Progenitor cell of endocrine pancreas (in vitro differentiated cells): ENCODE data around the gene LRRC32. TPM values are rescaled to one million over a fixed set of nuclear protein-coding genes. Genes with fewer than 3 reads are reported as not detected.

Experiments
- DNase-seq: peaks from one replicate; pipeline ENCODE4 v3.0.0; 2021; ENCODE audit warnings: low spot score; ENCODE audit not compliant: unreplicated experiment
- H3K27ac Mint-ChIP-seq: 2 replicates; pipeline ENCODE4 v1.8.0; 2021; ENCODE audit warnings: mild to moderate bottlenecking, moderate library complexity, mixed read lengths
- H3K27me3 Mint-ChIP-seq: 2 replicates; pipeline ENCODE4 v1.8.0; 2021; ENCODE audit warnings: mixed read lengths
- H3K36me3 Mint-ChIP-seq: 2 replicates; pipeline ENCODE4 v1.8.0; 2022; ENCODE audit warnings: mixed read lengths; ENCODE audit not compliant: insufficient read depth
- H3K4me1 Mint-ChIP-seq: 2 replicates; pipeline ENCODE4 v1.8.0; 2021; ENCODE audit warnings: low read depth, mixed read lengths
- H3K4me3 Mint-ChIP-seq: 2 replicates; pipeline ENCODE4 v1.8.0; 2021; ENCODE audit warnings: low read depth, mild to moderate bottlenecking, moderate library complexity, mixed read lengths
- H3K9me3 Mint-ChIP-seq: 2 replicates; pipeline ENCODE4 v1.8.0; 2021; ENCODE audit warnings: low read depth, mixed read lengths
- total RNA-seq: library from RNA; stranded (reverse); gene quantifications from 2 replicates; pipeline ENCODE4 v1.2.1, GENCODE V29; 2021
- TF ChIP-seq, protein P1 (sequence below): fragments of 200-600 bp; sonication (generic); IDR thresholded peaks from one replicate; pipeline ENCODE4 v1.5.0; 2021; ENCODE audit warnings: antibody characterized with exemption, mild to moderate bottlenecking; ENCODE audit not compliant: unreplicated experiment

LRRC32 gene
- total RNA-seq, 1 donor from 2014 or later: 0.14 TPM

- peaks cover 52% of the 10 kb centered on the region for H3K27me3 Mint-ChIP-seq
- H3K9me3 Mint-ChIP-seq: no peaks in the 10 kb centered on the region
- no peak for DNase-seq
- no peaks in the 10 kb centered on the region for H3K4me1 Mint-ChIP-seq
- H3K27ac Mint-ChIP-seq: no peak overlapping the region
- no peak overlapping the region for H3K4me3 Mint-ChIP-seq
- TF ChIP-seq, protein P1, sequence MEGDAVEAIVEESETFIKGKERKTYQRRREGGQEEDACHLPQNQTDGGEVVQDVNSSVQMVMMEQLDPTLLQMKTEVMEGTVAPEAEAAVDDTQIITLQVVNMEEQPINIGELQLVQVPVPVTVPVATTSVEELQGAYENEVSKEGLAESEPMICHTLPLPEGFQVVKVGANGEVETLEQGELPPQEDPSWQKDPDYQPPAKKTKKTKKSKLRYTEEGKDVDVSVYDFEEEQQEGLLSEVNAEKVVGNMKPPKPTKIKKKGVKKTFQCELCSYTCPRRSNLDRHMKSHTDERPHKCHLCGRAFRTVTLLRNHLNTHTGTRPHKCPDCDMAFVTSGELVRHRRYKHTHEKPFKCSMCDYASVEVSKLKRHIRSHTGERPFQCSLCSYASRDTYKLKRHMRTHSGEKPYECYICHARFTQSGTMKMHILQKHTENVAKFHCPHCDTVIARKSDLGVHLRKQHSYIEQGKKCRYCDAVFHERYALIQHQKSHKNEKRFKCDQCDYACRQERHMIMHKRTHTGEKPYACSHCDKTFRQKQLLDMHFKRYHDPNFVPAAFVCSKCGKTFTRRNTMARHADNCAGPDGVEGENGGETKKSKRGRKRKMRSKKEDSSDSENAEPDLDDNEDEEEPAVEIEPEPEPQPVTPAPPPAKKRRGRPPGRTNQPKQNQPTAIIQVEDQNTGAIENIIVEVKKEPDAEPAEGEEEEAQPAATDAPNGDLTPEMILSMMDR: no peak
- H3K36me3 Mint-ChIP-seq: no peaks in the 10 kb centered on the region
Measured at GRCh38 chr11:76678321-76678720, 7.8 kb upstream of the LRRC32 start.

DNA sequence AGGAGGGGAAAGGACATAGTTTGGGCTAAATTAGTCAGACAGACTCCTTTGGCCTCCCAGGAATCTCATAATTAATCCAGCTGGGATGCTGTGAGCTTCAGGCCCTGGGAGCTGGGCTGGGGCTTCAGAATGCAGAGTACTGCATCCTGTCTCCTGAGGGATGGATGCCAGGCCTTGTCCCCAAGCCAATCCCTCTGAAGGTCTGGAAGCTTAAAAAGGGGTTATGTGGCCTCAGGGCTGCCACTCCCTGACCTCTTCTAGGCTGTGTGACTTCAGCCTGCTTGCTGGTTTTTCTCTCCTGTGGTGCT, 6.9 kb upstream of the LRRC32 start:
- TF ChIP-seq, protein P1: no peak
- Mint-ChIP-seq H3K27ac (no peak overlapping the region), H3K4me3 (no peak overlapping the region)

GRCh38 chr11:76676636-76677457, 6.3 kb upstream of the LRRC32 start:
- TF ChIP-seq, protein P1: no peak
- Mint-ChIP-seq H3K9me3 (no peaks in the 10 kb centered on the region), H3K4me1 (no peaks in the 10 kb centered on the region), H3K4me3 (no peak overlapping the region), H3K27me3 (peaks cover 52% of the 10 kb centered on the region), H3K36me3 (no peaks in the 10 kb centered on the region), H3K27ac (no peak overlapping the region)
- no peak for DNase-seq

More for the DNA sequence above, 6.9 kb upstream of the LRRC32 start:
- Mint-ChIP-seq H3K27me3 (peaks cover 53% of the 10 kb centered on the region), H3K36me3 (no peaks in the 10 kb centered on the region), H3K4me1 (no peaks in the 10 kb centered on the region), H3K9me3 (no peaks in the 10 kb centered on the region)
- no peak for DNase-seq

GRCh38 chr11:76674517-76675400, 4.2 kb upstream of the LRRC32 start:
- no peaks in the 10 kb centered on the region for H3K9me3 Mint-ChIP-seq
- no peak for DNase-seq
- H3K27me3 Mint-ChIP-seq: peaks cover 51% of the 10 kb centered on the region
- H3K4me3 Mint-ChIP-seq: no peak overlapping the region
- TF ChIP-seq, protein P1: no peak
- H3K36me3 Mint-ChIP-seq: no peaks in the 10 kb centered on the region
- H3K27ac Mint-ChIP-seq: no peak overlapping the region
- no peaks in the 10 kb centered on the region for H3K4me1 Mint-ChIP-seq

DNA sequence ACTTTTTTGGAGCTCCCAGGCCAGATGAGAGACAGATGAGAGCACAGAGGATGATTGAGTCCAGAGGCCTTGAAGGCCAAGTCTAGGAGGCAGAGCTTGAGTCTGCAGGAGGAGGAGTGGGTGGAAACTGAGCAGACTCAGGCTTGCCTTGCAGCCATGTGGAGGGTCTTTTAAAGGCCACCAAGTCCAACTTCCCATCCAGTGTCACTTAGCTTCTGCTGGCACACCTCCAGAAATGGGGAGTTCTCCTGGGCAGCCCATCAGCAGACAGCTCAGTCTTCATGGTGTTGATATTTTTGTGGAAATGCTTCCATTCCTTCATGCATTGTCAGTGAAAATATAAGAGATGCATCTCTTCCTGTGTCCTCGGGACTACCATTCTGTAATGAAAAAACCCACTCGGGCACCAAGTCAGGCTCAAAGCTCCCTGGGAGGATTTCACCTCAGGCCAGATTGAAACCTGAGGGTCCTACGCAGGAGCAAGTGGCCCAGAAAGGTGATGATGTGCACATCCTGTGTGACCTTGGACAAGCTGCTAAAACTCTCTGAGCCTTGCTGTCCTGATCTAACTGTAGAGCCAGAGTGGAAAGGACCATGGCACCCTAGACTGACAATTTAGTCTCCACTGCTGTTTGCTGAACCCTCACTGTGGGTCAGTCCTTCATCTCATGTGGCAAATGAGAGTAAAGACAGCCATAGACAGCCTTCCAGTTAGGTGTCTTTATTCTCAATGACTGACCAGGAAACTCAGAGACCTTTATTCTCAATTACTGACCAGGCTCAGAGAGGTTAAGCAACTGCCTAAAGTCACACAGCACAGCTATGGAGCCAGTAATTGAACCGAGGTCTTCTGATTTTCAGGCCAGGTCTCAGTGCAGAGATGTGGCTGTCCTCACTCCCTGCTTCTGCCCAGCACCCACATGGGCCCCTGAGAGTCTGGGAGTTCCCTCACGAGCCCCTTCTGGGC, 2.9 kb upstream of the LRRC32 start:
- Mint-ChIP-seq H3K36me3 (no peaks in the 10 kb centered on the region), H3K27ac (no peak overlapping the region), H3K4me1 (no peaks in the 10 kb centered on the region), H3K27me3 (peaks cover 53% of the 10 kb centered on the region), H3K9me3 (no peaks in the 10 kb centered on the region), H3K4me3 (no peak overlapping the region)
- TF ChIP-seq, protein P1: no peak
- no peak for DNase-seq
